ENCODE measurements around the gene ERF. TPM values are rescaled to one million over a fixed set of nuclear protein-coding genes. Genes with fewer than 3 reads are reported as not detected.

Gene ERF
- total and polyA plus RNA-seq, 10 of the 15 experiments (the other 5 are each of a cell fraction or from before 2014, with no cell fraction given): 0.02 to 51.8 (median 14.4) TPM

GRCh38 chr19:42201489-42202289 lies 53.2 kb downstream of the ERF start (continued):
- no peak for TF ChIP-seq ZBTB4 (CRISPR knock-in tag; IDR thresholded peaks at IDR 0.05)
- peak; percentile 77 for TF ChIP-seq POLR2AphosphoS5 (IDR thresholded peaks at IDR 0.05; ENCODE audit: low read length)
- no peak for TF ChIP-seq ZNF592 (IDR thresholded peaks at IDR 0.05)
- no peak for TF ChIP-seq NR2C2 (IDR thresholded peaks at IDR 0.05; ENCODE audit: borderline replicate concordance, control insufficient read depth, insufficient read length, low read depth)
- TF ChIP-seq IRF5 (IDR thresholded peaks at IDR 0.05; ENCODE audit: borderline replicate concordance): no peak
- peak; percentile 85 for TF ChIP-seq EED (IDR thresholded peaks at IDR 0.05; ENCODE audit: low read depth)
- TF ChIP-seq POLR2A (IDR thresholded peaks at IDR 0.05; ENCODE audit: low read depth, low read length): peak; percentile 54
- no peak; the same call in 1 of the 2 replicates for TF ChIP-seq SMAD5 (IDR thresholded peaks at IDR 0.05; ENCODE audit: low read depth)
- peak; percentile 79 for TF ChIP-seq RUNX3 (IDR thresholded peaks at IDR 0.05; ENCODE audit: low read length)
- peak; percentile 38 for TF ChIP-seq SP1 (IDR thresholded peaks at IDR 0.05; ENCODE audit: low read depth, low read length)
- TF ChIP-seq ZZZ3 (IDR thresholded peaks at IDR 0.05; ENCODE audit: control insufficient read depth, insufficient read length, low read depth): no peak
- no peak for TF ChIP-seq FOXK2 (IDR thresholded peaks at IDR 0.05)
- TF ChIP-seq ATF3 (IDR thresholded peaks at IDR 0.05; ENCODE audit: borderline replicate concordance, extremely low read depth, low read depth, low read length): no peak
- no peak for TF ChIP-seq CEBPB (IDR thresholded peaks at IDR 0.05; ENCODE audit: borderline replicate concordance in 1 of 2, low read depth in 2 of 2, low read length in 2 of 2)
- TF ChIP-seq IKZF2 (IDR thresholded peaks at IDR 0.05): peak; percentile 85 to 87
- TF ChIP-seq CEBPZ (IDR thresholded peaks at IDR 0.05; ENCODE audit: low read depth, low read length): no peak
- TF ChIP-seq NR2F1 (conservative IDR thresholded peaks at IDR 0.05): 0 out of 2 replicates have a peak, but pooled peaks have one; percentile 12
